MCF 10A (cell line): ENCODE data around the gene IL10. TPM values are rescaled to one million over a fixed set of nuclear protein-coding genes. Genes with fewer than 3 reads are reported as not detected.

Experiments used
- BruUV-seq: library from RNA; stranded (reverse); fragments of 400-500 nt; replicated peaks from 2 replicates; lab custom pipeline; 2021; lab: Mats Ljungman, UMichigan
- CTCF ChIA-PET: fragments of 300-600 bp; sonication (Branson Sonifier 250); formaldehyde crosslinking; extraction: SDS; loops from one replicate; lab custom pipeline; 2021; ENCODE audit warnings: antibody characterized with exemption, inconsistent platforms; lab: Yijun Ruan, JAX
- POLR2A ChIA-PET: fragments of 300-600, 350-650 bp; sonication (Branson Sonifier 250); formaldehyde crosslinking; extraction: SDS; loops from one replicate; lab custom pipeline; 2020; ENCODE audit warnings: antibody characterized with exemption, inconsistent platforms; lab: Yijun Ruan, JAX
- DNase-seq: peaks from one replicate; pipeline ENCODE4 v3.0.0-alpha.2; 2018; ENCODE audit not compliant: unreplicated experiment
- H3K27ac Mint-ChIP-seq: one replicate; pipeline ENCODE4 v1.8.0; 2022; ENCODE audit warnings: mild to moderate bottlenecking, low read depth, mixed read lengths; ENCODE audit not compliant: unreplicated experiment
- H3K27me3 Mint-ChIP-seq: one replicate; pipeline ENCODE4 v1.8.0; 2022; ENCODE audit warnings: mixed read lengths; ENCODE audit not compliant: insufficient read depth, unreplicated experiment
- H3K36me3 Mint-ChIP-seq: one replicate; pipeline ENCODE4 v1.8.0; 2022; ENCODE audit warnings: mild to moderate bottlenecking, moderate library complexity, mixed read lengths; ENCODE audit not compliant: insufficient read depth, unreplicated experiment
- H3K4me1 Mint-ChIP-seq: one replicate; pipeline ENCODE4 v1.8.0; 2022; ENCODE audit warnings: mixed read lengths; ENCODE audit not compliant: insufficient read depth, unreplicated experiment
- H3K4me3 Mint-ChIP-seq: one replicate; pipeline ENCODE4 v1.8.0; 2022; ENCODE audit warnings: mild to moderate bottlenecking, moderate library complexity, mixed read lengths; ENCODE audit not compliant: unreplicated experiment
- H3K9me3 Mint-ChIP-seq: one replicate; pipeline ENCODE4 v1.8.0; 2022; ENCODE audit warnings: mixed read lengths; ENCODE audit not compliant: unreplicated experiment
- intact Hi-C: fragments of 100-400 bp; cut with micrococcal nuclease; formaldehyde crosslinking; loops from 2 replicates; pipeline ENCODE4 v1.14.1; 2022
- total RNA-seq: library from RNA; stranded (reverse); gene quantifications from 2 replicates; pipeline ENCODE4 v1.2.3, GENCODE V29; 2022
- TF ChIP-seq, protein P1 (sequence below): fragments of 200-600 bp; IDR thresholded peaks from one replicate; pipeline ENCODE4 v1.8.0; 2022; ENCODE audit warnings: antibody characterized with exemption, mild to moderate bottlenecking; ENCODE audit not compliant: unreplicated experiment

Gene IL10
- total RNA-seq, 1 experiment from 2014 or later = not detected

- H3K27me3 Mint-ChIP-seq = peaks cover 19% of the 10 kb centered on the region
- H3K4me1 Mint-ChIP-seq = no peaks in the 10 kb centered on the region
- H3K36me3 Mint-ChIP-seq = no peaks in the 10 kb centered on the region
- TF ChIP-seq, protein P1, sequence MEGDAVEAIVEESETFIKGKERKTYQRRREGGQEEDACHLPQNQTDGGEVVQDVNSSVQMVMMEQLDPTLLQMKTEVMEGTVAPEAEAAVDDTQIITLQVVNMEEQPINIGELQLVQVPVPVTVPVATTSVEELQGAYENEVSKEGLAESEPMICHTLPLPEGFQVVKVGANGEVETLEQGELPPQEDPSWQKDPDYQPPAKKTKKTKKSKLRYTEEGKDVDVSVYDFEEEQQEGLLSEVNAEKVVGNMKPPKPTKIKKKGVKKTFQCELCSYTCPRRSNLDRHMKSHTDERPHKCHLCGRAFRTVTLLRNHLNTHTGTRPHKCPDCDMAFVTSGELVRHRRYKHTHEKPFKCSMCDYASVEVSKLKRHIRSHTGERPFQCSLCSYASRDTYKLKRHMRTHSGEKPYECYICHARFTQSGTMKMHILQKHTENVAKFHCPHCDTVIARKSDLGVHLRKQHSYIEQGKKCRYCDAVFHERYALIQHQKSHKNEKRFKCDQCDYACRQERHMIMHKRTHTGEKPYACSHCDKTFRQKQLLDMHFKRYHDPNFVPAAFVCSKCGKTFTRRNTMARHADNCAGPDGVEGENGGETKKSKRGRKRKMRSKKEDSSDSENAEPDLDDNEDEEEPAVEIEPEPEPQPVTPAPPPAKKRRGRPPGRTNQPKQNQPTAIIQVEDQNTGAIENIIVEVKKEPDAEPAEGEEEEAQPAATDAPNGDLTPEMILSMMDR = no peak
- ChIA-PET CTCF (interaction anchor here (0.5 to 2.3 kb wide), 16 partner anchors 8 to 217 kb away, joined by 3 to 11 read pairs (median 3); partner anchors contain the start of gene IL19), POLR2A (interaction anchor here (0.8 to 1.5 kb wide), 5 partner anchors 8 to 125 kb away, joined by 3 to 5 read pairs (median 4); partner anchors contain the start of gene IL19)
- DNase-seq = no peak
- no peak overlapping the region for H3K27ac Mint-ChIP-seq
- intact Hi-C loops = no loop called here
- no peak overlapping the region for H3K4me3 Mint-ChIP-seq
- H3K9me3 Mint-ChIP-seq = peaks cover 4% of the 10 kb centered on the region
- no TSS peak for BruUV-seq
These were observed 11.0 kb downstream of the IL10 start for GRCh38 chr1:206761159-206761768.

DNA sequence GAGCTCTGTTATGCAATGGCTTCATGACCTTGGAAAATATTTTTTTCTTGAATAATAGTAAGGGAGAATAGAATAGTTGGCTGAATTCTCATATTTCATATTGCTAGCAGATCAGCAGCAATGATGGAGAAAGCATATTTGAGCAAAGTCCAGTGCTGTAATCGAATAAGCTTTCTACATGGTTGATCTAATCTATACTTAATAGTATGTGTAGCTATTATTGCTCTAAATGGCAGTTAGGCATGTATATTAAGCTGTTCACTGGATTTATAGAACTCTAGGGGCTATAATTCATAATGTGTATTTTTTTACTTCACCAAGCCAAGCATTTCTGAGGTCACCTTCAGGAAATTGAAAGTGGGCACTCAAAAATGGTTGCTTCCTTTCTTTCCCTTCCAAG, 11.7 kb downstream of the IL10 start:
- BruUV-seq = no TSS peak
- ChIA-PET CTCF (interaction anchor here (0.6 to 2.3 kb wide), 12 partner anchors 9 to 216 kb away, joined by 3 to 11 read pairs (median 4); partner anchors contain the start of gene IL19), POLR2A (interaction anchor here (0.8 to 1.5 kb wide), 4 partner anchors 8 to 125 kb away, joined by 3 to 5 read pairs (median 4); partner anchors contain the start of gene IL19)
- Mint-ChIP-seq H3K9me3 (peaks cover 4% of the 10 kb centered on the region), H3K27ac (no peak overlapping the region), H3K4me1 (no peaks in the 10 kb centered on the region), H3K27me3 (peaks cover 19% of the 10 kb centered on the region), H3K36me3 (no peaks in the 10 kb centered on the region), H3K4me3 (no peak overlapping the region)
- TF ChIP-seq, protein P1 = no peak
- intact Hi-C loops = no loop called here
- no peak for DNase-seq

GRCh38 chr1:206757524-206758266, 14.6 kb downstream of the IL10 start:
- Mint-ChIP-seq H3K9me3 (no peaks in the 10 kb centered on the region), H3K27me3 (peaks cover 26% of the 10 kb centered on the region), H3K4me1 (no peaks in the 10 kb centered on the region), H3K27ac (no peak overlapping the region), H3K36me3 (no peaks in the 10 kb centered on the region), H3K4me3 (no peak overlapping the region)
- TF ChIP-seq, protein P1 = no peak
- ChIA-PET CTCF (interaction anchor here (0.6 to 4.5 kb wide), 2 partner anchors 101 to 154 kb away, joined by 3 to 18 read pairs; no protein-coding TSS in a partner anchor), POLR2A (interaction anchor here (1.0 kb wide), 1 partner anchor 60 kb away, joined by 4 read pairs; no protein-coding TSS in a partner anchor)
- BruUV-seq = no TSS peak
- no peak for DNase-seq
- intact Hi-C loops = no loop called here

DNA sequence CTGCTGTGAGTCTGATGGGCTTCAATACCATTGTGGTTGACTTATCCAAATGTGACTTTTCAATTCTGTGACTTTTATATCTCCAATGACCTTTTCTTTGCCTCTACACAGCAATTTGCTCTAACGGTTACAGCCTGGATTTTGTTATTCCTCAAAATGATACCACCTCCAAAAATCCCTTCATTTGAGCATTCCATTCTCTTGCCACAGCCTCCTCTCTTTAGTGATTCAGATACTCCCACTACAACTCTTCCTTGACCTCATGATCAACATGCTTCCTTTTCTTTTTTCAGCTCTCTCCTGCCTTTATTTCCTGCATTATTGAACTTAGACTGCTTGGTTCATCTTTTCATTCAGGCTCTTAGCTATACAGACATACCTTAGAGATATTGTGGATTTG, 18.3 kb downstream of the IL10 start:
- intact Hi-C loops = no loop called here
- Mint-ChIP-seq H3K27ac (no peak overlapping the region), H3K36me3 (no peaks in the 10 kb centered on the region), H3K9me3 (no peaks in the 10 kb centered on the region), H3K4me3 (no peak overlapping the region), H3K4me1 (no peaks in the 10 kb centered on the region), H3K27me3 (peaks cover 46% of the 10 kb centered on the region)
- ChIA-PET CTCF (interaction anchor here (0.6 to 2.2 kb wide), 7 partner anchors 11 to 158 kb away, joined by 3 to 8 read pairs (median 3); no protein-coding TSS in a partner anchor), POLR2A (interaction anchor here (0.6 to 1.5 kb wide), 2 partner anchors 17 to 119 kb away, joined by 3 to 4 read pairs; partner anchors contain the start of gene DYRK3)
- TF ChIP-seq, protein P1 = no peak
- BruUV-seq = no TSS peak
- no peak for DNase-seq
